HS-27A (cell line): ENCODE data around the gene PNRC2.
"Not testable (repeated sequence)": the region's sequence is repeated elsewhere in the genome, so short reads cannot be mapped to it uniquely, and the experiment has no call there.

ENCODE experiments used
- DNase-seq: peaks from one replicate; pipeline ENCODE4 v3.0.0-alpha.2; 2012; ENCODE audit warnings: low read depth, missing footprints

PNRC2 gene

DNA sequence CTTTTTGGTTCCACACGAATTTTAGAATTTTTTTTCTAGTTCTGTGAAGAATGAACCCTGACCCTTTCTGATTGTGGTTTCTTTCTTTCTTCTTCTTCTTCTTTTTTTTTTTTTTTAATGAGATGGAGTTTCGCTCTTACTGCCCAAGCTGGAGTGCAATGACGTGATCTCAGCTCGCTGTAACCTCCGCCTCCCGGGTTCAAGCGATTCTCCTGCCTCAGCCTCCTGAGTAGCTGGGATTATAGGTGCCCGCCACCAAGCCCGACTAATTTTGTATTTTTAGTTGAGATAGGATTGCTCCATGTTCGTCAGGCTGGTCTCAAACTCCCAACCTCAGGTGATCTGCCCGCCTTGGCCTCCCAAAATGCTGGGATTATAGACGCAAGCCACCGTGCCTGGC is 32.4 kb downstream of the PNRC2 start:
- not testable (repeated sequence) for DNase-seq

DNA sequence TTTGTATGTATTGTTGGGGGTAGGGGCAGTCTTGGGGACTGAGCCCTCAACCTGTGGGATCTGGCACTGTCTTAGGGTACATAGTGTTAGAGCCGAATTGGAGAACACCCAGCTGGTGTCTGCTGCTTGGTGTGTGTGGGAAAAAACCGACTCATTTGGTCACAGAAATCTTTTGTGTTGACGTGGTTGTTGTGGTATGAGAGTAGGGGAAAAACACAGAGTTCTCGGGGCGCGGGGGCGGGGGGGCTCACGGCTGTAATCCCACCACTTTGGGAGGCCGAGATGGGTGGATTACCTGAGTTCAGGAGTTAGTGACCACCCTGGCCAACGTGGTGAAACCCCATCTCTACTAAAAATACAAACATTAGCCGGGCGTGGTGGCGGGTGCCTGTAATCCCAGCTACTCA is 35.8 kb downstream of the PNRC2 start:
- DNase-seq = no peak

DNA sequence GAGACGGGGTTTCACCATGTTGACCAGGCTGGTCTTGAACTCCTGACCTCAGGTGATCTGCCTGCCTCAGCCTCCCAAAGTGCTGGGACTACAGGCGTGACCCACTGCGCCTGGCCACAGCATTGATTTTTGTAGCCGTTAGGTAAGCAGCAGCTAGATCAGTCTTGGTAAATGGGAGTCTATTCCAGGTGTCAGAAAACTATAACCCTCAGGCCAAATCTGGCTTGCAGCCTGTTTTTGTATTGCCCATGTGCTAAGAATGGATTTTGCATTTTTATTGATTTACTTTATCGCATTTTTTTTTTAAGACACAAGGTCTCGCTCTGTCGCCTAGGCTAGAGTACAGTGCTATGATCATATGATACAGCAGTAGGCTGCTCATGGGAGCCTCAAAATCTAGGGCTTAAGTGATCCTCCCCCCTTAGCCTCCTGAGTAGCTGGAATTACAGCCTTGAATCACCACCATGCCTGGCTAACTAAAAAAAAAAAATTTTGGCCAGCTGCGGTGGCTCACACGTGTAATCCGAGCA is 37.1 kb downstream of the PNRC2 start:
- no peak for DNase-seq

DNA sequence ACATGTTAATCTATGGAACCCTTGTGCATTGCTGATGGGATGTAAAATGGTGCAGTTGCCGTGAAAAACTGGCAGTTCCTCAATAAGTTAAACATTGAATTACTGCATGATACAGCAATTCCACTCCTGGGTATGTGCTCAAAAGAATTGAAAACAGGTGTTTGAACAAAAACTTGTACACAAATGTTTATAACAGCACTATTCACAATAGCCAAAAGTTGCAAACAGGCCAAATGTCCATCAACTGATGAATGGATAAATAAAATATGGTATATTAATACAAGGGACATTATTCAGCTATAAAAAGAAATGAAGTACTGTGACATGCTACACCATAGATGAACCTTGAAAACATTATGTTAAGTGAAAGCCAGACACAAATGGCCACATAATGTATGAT is 38.2 kb downstream of the PNRC2 start:
- DNase-seq = no peak

DNA sequence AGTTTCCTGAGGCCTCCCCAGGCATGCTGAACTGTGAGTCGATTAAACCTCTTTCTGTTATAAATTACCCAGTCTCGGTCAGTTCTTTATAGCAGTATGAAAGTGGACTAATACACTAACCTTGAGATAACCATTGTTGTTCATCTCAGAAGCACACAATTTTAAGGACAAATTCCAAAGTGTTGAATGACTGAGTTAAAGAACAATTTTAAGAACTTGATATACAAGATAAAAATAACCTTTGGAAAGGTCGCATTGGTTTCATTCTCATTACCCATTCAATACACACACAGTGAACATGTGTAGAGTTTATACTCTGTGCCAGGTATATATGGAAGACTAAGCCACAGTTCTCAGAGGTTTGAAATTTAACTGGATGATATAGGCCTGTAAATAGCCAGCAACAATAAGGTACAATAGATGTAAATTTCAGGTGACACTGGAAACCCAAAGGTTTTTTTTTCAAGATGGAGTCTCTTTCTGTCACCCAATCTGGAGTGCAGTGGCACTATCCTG is 39.6 kb downstream of the PNRC2 start:
- no peak for DNase-seq

DNA sequence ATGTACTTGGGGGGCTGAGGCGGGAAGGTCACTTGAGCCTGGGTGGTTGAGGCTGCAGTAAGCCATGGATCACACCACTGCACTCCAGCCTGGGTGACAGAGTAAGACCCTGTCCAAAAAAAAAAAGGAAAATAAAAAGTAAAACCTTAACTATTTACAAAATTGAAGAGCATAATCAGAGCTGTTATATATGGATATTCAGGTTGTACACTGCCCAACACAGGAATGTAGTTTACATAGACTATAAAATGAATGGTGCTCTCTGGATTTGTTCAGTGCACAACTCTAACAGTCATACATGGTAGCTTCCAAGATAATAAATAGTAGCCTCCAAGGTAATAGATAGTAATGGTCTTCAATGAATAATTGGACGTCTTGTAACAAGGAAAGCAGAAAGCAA is 43.1 kb downstream of the PNRC2 start:
- DNase-seq = no peak

DNA sequence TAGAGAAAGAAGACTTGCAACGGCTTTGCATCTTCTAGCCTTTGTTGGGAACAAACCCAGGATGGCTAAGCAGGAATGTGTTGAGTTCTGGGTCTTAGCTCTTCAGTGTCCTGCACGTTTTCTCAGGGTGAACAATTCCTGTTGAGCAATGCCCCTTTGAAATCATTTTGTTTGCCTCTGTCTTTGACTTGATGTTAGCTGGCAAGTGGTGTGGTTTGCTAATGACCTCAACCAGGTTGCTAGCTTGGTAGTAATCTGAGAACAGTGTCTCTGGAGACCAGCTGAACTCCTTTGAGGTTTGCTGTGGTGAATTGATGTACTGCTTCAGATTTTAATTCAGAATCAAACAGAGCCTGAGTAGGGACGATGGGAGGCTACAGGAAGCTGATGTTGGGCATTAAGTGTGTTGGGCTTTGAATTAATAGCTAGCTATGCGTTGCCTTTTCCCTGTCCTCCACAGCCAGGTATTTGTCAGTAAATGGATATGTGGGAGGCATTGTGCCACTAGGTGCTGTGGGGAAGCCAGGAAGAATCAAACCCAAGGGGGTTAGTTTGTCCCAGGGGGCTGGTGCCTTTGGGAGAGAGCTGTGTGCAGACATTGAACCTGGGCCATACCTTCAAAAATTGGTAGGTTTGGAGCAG is 43.8 kb downstream of the PNRC2 start:
- no peak for DNase-seq

DNA sequence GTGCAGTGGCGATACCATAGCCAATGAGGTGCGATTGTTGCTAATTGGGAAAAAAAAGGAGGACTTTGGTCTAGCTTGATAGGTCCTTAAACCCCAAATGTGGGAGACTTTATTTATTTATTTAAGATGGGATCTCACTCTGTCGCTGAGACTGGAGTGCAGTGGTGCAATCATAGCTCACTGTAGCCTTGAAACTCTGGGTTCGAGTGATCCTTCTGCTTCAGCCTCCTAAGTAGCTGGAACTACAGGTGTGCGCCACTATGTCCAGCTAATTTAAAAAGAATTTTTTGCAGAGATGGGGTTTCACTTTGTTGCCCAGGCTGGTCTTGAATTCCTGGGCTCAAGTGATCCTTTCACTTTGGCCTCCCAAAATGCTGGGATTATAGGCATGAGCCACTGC is 44.5 kb downstream of the PNRC2 start:
- no peak for DNase-seq

DNA sequence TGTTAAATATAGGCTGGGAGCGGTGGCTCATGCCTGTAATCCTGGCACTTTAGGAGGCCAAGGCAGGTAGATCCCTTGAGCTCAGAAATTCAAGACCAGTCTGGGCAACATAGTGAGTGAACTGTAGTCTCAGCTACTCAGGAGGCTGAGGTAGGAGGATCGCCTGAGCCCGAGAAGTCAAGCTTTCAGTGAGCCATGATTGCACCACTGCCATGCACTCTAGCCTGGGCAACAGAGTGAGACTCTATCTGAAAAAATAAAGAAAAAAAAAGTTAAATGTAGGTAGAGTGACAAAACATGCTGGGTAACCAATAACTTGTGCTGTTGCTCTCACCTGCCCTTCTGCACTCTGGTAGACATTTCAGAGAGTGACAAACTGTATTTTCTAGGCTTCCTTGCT is 45.5 kb downstream of the PNRC2 start:
- DNase-seq = no peak

DNA sequence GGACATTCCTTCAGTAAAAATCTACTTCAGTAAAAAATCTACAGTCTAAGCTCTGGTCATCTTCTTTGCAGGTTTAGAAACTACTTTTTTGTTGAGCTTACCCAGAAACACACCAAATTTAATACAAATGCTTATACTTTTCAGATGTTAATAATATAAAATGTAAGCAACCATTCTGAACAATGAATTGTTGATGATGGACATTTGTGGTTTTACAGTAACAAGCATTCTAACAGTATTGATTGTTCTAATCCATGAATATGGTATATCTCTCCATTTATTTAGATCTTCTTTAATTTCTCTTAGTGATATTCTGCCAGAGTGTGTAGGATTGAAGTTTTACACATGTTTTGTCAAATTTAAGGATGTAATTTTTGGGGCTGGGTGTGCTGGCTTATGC is 47.5 kb downstream of the PNRC2 start:
- DNase-seq = no peak

DNA sequence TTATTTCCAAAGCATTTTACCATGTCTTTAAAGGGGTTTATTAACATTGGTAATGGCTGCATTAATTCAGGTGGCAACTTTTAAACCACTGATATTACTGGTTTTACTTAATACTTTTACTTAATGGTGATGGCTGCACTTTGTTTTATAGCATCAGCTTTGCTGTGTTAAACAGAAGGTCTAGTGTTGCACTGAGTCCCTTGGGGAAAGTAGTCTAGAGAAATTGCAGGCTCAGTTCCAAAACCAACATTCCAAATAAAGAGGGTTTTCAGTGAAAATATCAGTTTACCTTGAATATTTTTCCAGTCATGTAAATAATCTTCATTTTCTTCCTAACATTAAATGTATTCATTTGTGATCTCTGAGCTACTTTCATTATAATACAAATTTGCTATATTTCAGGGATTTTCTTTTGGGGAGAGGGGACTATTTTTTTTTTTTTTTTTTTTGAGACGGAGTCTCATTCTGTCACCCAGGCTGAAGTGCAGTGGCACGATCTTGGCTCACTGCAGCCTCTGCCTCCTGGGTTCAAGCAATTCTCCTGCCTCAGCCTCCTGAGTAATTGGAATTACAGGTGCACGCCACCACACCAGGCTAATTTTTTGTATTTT is 49.1 kb downstream of the PNRC2 start:
- DNase-seq = peak; percentile 41

DNA sequence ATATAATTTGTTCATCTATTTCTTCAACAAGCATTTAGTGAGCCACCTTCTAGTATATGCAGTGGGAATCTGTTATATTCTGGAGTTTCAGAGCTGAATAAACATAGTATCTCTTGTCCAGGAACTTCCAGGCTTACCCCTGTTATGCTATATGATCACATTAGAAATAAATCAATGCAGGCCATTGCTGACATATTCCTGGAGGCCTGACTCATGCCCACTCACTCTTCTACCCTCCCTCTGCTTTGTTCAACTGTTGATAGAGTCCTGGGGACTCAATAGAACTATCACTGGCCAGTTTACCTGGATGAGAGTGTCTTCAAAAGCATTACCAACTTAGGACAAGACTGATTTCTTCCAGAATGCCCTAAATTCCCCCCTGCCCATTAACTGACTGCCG is 49.8 kb downstream of the PNRC2 start:
- DNase-seq = peak; percentile 76

DNA sequence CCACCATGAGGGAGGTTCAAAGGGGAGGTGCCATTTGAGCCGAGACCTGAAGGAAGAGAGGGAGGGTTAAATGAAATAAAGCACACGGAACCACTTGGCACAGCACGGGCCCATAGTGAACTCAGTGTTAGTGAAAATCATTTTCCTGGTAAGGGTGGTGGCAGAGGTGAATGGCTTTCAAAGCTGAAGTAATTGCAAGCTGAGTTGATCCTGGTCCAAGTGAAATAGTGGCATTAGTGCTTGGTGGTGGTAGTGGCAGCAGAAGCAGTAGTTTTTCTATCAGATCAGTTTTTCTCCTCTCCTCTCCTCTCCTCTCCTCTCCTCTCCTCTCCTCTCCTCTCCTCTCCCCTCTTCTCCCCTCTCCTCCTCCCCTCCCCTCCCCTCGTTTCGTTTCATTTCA is 51.0 kb downstream of the PNRC2 start:
- no peak for DNase-seq

DNA sequence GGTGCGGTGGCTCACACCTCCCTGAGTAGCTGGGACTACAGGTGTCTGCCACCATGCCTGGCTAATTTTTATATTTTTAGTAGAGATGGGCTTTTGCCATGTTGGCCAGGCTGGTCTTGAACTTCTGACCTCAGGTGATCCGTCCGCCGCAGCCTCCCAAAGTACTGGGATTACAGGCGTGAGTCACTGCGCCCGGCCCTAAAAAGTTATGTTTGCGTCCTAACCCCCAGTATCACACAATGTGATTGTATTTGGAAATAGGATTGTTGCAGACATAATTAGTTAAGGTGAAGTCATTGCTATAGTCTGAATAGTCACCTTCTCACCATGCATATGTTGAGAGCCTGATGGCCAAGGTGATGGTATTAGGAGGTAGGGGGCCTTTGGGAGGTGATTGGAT is 53.2 kb downstream of the PNRC2 start:
- not testable (repeated sequence) for DNase-seq
